ENCODE data around the gene PGS1.
A peak's percentile ranks its signal among the peaks of the same experiment; 100 is the strongest.

Gene PGS1

DNA sequence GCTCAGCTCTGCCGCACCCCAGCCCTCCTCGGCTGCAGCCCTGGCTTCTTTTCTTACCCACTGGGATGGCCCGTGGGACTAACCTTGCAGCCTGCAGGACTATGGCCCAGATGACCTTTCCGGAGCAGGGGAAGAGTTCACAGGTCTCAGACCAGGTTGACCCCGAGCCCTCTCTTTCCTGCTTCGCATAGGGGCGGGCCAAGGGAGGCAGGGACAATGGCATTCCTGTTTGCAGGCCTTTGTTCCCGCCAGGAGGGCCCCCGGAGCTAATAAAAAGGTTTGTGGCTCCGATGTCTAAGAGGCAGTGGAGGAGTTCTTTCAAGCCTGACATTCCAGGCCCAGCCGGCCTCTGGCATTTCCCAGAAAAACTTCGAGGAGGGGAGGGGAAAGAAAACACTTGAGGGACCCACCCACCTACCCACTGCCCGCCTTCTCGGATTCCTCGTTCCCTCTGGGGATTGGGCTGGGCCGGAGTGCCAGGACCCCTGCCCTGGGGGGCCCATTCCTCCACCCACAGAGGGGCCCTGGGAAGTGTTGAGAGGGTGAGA lies 12.8 kb upstream of the PGS1 start:
- no peaks in the 10 kb centered on the region for H3K36me3 ChIP-seq (replicated peaks)
- peak overlapping the region; percentile 25 for H3K27ac ChIP-seq

DNA sequence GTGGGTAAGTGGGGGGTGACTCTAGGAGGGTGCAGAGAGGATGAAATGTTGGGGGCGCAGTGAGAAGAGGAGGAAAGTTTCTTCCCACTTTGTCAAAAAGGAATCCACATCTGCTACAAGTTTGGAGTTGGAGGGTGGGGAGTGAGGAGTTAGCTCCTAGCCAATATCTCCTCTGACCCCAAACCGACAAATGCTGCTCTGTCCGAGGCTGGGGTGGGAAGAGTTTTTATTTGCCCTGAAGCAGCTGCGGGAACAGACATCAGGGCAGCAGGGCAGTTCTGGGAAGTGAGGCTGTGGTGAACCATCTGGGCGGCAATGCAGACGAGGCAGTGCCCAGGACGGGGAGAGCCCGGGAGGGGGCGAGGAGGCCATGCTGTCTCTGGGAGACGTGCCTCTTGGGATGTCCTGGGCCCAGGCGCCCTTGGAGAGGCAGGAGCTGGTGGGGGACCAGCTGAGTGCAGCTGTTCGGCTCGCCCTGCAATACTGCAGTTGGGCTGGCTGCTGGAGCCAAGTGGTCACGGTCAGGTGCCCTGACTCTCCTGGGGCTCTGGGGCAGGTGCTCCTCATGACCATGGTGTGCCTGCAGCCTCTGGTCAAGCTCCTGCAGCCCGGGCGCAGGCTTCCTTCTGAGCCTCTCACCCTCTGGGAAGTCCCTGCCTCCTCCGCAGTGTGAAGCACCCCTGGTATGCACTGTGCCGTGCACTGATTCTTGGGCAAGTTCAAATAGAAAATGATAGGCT lies 12.2 kb upstream of the PGS1 start:
- peak overlapping the region; percentile 25 for H3K27ac ChIP-seq

More for the DNA sequence above, 12.8 kb upstream of the PGS1 start:
- Histone ChIP-seq H3K27me3 (replicated peaks) (no peaks in the 10 kb centered on the region), H3K4me3 (ENCODE audit: low read depth, low read length) (no peak overlapping the region)
- TF ChIP-seq, protein P1, sequence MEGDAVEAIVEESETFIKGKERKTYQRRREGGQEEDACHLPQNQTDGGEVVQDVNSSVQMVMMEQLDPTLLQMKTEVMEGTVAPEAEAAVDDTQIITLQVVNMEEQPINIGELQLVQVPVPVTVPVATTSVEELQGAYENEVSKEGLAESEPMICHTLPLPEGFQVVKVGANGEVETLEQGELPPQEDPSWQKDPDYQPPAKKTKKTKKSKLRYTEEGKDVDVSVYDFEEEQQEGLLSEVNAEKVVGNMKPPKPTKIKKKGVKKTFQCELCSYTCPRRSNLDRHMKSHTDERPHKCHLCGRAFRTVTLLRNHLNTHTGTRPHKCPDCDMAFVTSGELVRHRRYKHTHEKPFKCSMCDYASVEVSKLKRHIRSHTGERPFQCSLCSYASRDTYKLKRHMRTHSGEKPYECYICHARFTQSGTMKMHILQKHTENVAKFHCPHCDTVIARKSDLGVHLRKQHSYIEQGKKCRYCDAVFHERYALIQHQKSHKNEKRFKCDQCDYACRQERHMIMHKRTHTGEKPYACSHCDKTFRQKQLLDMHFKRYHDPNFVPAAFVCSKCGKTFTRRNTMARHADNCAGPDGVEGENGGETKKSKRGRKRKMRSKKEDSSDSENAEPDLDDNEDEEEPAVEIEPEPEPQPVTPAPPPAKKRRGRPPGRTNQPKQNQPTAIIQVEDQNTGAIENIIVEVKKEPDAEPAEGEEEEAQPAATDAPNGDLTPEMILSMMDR (IDR thresholded peaks at IDR 0.05; ENCODE audit: low read depth, low read length, missing control alignments) = no peak
- in situ Hi-C loops (cut with HindIII; ENCODE audit: low pct_ligation_motif_present, low sequenced_read_pairs) = no loop called here
- no peak for DNase-seq

DNA sequence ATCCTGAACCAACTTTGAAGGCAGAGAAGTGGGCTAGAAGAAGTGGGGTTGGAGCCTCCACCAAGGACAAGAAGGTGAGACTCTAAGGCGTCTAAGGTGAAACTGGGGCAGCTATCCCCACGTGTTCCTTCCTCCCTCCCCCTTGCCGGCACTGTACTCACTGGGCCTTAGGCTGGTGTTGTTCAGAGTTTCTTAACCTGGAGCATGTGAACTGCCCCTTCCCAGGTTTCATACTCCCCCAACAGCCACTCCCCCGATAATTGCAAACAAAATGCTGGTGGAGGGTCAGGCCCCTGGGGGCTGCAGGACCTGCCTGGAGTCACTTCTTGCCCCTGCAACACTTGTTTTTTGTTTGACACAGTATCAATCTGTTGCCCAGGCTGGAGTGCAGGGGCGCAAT lies 11.3 kb upstream of the PGS1 start:
- Histone ChIP-seq H3K27me3 (replicated peaks) (no peaks in the 10 kb centered on the region), H3K27ac (no peak overlapping the region), H3K4me3 (ENCODE audit: low read depth, low read length) (no peak overlapping the region), H3K36me3 (replicated peaks) (no peaks in the 10 kb centered on the region)
- DNase-seq = no peak
- in situ Hi-C loops (cut with HindIII; ENCODE audit: low pct_ligation_motif_present, low sequenced_read_pairs) = no loop called here
- TF ChIP-seq, protein P1 (IDR thresholded peaks at IDR 0.05; ENCODE audit: low read depth, low read length, missing control alignments) = no peak

More for the DNA sequence above, 12.2 kb upstream of the PGS1 start:
- DNase-seq = no peak
- in situ Hi-C loops (cut with HindIII; ENCODE audit: low pct_ligation_motif_present, low sequenced_read_pairs) = no loop called here
- TF ChIP-seq, protein P1 (IDR thresholded peaks at IDR 0.05; ENCODE audit: low read depth, low read length, missing control alignments) = no peak
- H3K36me3 ChIP-seq (replicated peaks) = no peaks in the 10 kb centered on the region
- no peaks in the 10 kb centered on the region for H3K27me3 ChIP-seq (replicated peaks)
- H3K4me3 ChIP-seq (ENCODE audit: low read depth, low read length) = no peak overlapping the region

DNA sequence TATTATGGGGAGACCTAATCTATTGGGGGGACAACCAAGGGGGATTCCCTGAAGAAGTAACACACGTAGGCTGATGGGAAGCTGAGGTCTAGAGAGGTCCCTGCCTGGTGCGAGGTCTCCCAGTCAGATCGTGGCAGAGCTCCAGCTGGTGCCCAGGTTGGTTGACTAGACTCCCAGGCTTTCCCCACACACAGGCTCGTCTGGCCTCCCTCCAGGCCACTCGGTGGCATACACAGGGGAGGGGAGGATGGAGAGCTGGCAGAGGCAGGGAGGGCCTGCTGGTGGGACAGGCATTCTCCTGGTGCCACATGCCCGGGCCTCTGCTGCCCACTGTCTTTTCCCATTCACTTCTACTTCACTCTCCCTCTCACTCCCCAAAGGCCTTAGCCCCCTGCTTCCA lies 10.1 kb upstream of the PGS1 start:
- no peaks in the 10 kb centered on the region for H3K27me3 ChIP-seq (replicated peaks)
- DNase-seq = no peak
- H3K4me3 ChIP-seq (ENCODE audit: low read depth, low read length) = no peak overlapping the region
- in situ Hi-C loops (cut with HindIII; ENCODE audit: low pct_ligation_motif_present, low sequenced_read_pairs) = no loop called here
- TF ChIP-seq, protein P1 (IDR thresholded peaks at IDR 0.05; ENCODE audit: low read depth, low read length, missing control alignments) = no peak
- H3K27ac ChIP-seq = no peak overlapping the region
- H3K36me3 ChIP-seq (replicated peaks) = no peaks in the 10 kb centered on the region

DNA sequence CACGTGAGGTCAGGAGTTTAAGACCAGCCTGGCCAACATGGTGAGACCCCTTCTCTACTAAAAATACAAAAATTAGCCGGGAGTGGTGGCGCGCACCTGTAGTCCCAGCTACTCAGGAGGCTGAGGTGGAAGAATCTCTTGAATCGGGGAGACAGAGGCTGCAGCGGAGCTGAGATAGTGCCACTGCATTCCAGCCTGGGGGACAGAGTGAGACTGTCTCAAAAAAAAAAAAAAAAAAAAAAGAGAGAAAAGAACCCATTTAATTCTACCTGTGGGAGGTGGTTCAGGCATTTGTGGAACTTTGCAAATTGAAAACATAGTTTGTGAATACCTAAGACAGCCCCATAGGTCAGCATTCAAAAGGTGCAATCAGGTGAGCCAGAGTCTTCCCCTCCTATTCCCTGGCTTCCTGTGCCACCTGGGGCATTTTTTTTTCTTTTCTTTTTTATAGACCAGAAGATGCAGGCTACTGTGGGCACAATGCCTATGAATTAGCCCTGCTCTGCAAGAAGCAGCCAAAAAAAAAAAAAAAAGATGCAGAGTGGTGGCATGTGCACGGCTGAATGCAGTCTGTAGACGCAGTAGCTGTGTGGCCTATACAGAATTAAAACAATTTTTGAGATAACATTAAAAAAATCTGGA lies 9.5 kb upstream of the PGS1 start:
- TF ChIP-seq, protein P1 (IDR thresholded peaks at IDR 0.05; ENCODE audit: low read depth, low read length, missing control alignments) = no peak
- DNase-seq = no peak
- H3K27me3 ChIP-seq (replicated peaks) = no peaks in the 10 kb centered on the region
- in situ Hi-C loops (cut with HindIII; ENCODE audit: low pct_ligation_motif_present, low sequenced_read_pairs) = no loop called here
- H3K36me3 ChIP-seq (replicated peaks) = no peaks in the 10 kb centered on the region
- H3K4me3 ChIP-seq (ENCODE audit: low read depth, low read length) = no peak overlapping the region
- no peak overlapping the region for H3K27ac ChIP-seq

Data from brain microvascular endothelial cell (primary cell).